Medulla oblongata (tissue), 1 donor: ENCODE measurements around the gene TYRP1.
"Not testable (repeated sequence)": the region's sequence is repeated elsewhere in the genome, so short reads cannot be mapped to it uniquely, and the experiment has no call there.

ENCODE experiments used
- DNase-seq: peaks from one replicate; pipeline ENCODE4 v3.0.0-alpha.2; 2015; ENCODE audit errors: extremely low spot score

Gene TYRP1, protein sequence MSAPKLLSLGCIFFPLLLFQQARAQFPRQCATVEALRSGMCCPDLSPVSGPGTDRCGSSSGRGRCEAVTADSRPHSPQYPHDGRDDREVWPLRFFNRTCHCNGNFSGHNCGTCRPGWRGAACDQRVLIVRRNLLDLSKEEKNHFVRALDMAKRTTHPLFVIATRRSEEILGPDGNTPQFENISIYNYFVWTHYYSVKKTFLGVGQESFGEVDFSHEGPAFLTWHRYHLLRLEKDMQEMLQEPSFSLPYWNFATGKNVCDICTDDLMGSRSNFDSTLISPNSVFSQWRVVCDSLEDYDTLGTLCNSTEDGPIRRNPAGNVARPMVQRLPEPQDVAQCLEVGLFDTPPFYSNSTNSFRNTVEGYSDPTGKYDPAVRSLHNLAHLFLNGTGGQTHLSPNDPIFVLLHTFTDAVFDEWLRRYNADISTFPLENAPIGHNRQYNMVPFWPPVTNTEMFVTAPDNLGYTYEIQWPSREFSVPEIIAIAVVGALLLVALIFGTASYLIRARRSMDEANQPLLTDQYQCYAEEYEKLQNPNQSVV

DNA sequence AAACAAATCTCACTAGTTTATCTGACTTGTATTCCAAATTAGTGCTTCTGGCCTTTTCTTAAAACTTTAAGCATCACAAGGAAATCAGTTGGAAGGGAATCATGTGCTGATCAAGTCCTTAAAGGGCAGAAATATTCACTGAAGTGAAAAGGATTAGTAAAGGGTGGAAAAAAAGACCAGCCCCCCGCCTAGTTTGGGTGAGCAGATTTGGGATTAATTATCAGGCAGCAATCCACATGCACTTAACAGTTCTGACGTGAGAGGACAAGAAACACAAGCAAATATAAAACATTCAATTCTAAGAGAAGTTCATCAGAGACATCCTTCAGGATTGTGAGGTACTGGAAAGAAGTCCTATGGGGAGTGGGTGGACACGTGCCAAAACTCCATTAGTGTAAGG, at the start of gene TYRP1:
TYRP1 (plus strand) TSS at position 245 of the 400 bp plus-strand sequence. CDS start 612 bp downstream, outside the sequence.
- DNase-seq = no peak

DNA sequence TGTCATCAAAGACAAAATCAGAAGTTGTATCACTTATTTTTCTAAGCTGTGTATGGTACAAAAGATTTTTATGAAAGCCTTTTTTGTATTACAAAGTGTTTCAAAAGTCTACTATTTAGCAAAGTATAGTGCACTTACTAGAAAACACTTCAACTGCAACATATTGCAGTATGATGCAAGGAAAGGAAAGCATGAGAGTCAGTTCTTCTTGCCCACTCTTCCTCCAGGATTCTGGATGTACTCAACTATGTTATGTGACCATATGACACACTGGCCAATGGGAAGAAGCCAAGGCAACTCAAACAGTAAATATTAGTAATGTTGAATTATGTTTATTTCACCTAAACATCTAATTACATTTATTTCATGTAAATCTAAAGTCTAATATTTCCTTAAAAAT, 49.5 kb upstream of the TYRP1 start:
- no peak for DNase-seq

DNA sequence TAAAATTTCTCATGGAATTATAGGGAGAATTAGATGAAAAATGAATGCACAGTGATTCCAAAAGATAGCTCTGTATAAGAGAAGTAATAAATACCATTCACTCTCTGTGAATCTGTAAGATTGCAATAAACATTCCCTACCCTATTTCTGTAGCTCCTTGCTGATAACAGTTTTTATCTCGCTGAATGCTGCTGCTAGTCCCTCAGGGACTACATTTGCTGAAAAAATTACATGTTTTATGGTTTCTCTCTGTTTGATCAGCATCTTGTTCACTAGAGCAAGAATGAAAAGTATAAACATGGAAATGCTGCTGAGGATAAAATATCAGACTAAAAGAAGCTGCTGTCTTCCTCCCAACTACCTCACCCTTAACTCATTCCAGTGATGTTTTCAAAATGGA, 44.3 kb upstream of the TYRP1 start:
- no peak for DNase-seq

DNA sequence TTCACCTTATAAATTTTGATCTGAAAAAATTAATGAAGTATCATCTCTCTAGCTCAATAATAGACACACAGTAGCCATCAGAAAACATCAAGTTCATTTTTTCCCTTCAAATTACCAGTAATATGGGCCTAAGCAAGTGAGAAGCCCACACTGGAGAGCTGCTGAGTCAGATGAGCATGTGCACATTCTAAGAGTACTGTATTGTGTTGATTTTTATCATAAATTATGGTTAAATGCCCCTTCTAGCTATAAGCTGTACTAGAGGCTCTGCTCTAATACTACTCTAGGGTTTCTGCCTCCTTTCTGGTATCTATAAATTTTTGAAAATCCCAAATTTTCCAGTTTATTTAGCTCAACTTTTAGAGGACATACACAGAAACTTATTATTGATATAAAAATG, 42.1 kb upstream of the TYRP1 start:
- DNase-seq = no peak

DNA sequence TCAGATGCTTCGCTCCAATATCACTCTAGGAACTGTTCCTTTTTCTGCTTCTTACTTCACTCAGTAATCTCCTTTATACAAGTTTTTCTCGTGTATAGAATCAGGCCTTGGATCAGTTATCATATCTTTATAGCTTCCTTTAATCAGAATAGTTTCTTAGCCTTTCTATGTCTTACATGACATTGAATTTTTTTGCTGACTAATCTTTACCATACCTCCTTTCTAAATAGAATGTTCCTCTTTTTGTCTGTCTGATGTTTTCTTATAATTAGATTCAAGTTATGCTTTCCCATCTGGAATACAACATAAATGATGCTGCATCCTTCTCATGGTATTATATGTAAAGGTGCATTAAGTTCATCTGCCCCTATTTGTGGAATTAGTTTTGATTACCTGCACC, 40.2 kb upstream of the TYRP1 start:
- DNase-seq = no peak

DNA sequence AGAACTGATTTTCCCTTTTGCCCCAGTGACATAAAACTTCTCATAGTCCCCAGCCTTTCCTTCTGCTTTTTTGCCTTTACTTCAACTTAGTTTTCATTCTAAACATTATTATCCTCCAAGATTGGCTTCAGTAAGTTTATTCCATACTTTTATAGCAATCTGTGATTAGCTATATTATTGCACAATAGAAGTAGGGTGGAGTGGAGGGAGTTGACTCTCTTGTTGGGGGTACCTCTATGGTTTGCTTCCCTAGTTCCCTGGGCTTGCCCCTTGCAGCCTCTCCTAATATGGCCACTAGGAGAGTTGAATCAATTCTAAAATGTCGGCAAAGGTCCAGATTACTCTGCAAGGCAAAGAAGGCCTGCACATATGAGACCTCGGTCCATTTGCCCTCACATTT, 36.4 kb upstream of the TYRP1 start:
- no peak for DNase-seq

DNA sequence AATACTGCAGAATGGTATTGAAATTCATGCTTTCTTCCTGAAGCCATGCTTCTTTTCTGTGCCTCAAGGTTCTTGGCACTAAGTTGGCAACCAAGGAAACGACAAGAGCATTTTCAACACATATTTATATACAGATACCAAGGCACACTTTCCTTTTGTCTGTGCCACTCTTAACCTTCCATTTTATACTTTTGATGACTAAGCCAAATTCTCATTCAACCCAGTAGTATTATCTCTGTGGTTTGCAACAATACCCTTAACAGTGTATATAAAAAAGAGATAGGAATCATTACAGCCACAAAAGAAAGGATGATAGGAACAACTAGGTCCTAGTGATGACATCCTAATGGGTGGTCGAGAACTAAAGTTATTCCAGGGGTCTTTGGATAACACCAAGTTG, 36.0 kb upstream of the TYRP1 start:
- no peak for DNase-seq

DNA sequence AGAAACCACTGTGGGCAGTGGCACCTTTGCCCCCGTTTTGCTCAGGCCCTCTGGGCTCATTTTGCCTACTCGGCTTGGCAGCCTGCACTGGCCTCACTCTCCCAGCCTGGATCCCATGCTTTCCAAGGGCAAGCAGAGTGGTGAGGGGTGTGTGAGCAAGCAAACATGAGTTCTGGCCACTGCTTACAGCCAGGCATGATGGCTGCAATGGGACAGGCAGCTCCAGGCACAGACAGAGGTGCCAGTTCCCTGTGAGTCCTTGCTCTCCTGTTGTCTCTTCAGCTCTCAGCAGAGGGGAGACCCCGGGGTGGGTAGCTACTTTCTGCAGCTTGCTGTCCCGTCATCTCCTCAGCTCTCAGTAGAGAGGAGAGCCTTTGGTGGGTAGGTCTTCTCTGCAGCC, 35.2 kb upstream of the TYRP1 start:
- no peak for DNase-seq

DNA sequence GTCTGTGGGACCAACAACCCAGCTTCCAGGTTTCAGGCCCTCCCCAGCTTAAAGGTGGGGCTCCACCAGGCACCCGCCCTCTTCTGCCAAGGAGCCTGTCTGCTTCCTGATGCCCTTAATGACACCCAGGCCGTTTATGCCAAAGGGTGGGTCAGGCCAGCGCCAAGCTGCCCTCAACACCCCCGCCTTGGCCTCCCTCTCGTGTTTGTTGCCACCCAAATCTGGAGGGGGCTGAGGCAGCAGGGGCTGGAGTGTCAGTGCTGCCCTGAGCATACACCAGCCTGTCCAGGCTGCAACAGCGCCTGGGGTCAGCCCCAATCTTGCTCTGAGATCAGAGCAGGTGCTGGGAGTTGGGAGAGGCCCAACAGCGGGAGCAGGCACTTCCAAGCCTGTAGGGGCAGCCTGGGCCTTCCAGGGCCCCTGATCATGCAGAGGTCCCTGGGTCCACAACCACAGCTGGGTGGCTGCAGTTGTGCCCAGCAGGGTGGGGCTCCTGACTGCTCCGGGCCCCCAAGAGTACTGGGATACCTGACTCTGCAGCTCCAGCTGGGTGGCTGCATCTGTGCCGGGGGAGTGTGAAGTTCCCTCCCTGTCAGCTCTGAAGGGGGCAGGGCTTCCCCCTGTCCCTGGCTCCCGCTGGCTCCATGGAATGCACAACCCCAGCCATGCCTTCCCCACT, 34.5 kb upstream of the TYRP1 start:
- no peak for DNase-seq

DNA sequence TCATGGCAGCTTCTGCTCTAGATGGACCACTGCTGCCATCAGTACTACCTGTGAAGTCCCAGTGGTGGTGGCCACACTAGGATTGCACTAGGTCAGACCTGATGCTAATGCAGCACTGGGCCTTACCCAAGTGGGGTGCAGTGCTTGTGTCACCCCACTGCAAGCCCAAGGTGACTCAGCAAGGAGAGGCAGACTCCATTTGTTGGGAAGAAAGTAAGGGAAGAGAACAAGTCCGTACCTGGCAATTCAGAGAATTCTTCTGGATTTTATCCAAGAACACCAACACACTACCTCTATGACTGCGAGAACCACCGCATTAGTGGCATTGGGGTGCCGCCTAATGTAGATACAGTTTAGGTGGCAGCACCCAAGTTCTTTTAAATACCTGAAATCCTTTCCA, 34.0 kb upstream of the TYRP1 start:
- DNase-seq = no peak

DNA sequence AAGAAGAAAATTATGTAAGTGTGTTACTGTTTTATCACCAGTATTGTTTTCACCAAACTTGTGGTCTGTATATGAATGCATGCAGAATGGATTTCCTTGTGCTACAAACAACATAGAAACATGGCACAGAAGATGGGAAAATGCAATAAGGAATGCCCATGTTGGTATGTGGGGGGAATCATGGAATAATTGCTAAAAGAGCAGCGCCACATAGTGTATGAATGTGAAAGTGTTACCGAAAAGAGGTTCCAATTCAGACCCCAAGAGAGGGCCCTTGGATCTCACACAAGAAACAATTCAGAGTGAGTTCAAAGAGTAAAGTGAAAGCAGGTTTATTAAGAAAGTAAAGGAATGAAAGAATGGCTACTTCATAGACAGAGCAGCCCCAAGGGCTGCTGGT, 26.4 kb upstream of the TYRP1 start:
- DNase-seq = no peak

DNA sequence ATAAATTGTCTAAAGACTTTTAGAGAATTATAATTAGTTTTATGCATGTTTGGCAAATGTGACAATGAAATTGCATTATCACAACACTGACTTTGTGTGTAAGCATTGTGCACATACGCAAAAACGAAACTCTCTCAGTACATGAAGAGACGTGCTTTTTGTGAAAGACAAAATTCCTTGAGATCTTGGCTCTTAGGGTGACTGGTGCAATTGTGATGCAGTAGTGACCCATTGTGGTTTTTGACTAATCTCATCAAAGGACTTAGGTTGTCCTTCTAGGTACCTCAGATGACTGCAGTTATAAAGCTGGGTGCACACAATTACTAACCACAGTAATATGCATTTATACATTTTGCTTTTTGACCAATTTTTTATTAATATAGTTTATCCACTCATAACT, 25.3 kb upstream of the TYRP1 start:
- no peak for DNase-seq

DNA sequence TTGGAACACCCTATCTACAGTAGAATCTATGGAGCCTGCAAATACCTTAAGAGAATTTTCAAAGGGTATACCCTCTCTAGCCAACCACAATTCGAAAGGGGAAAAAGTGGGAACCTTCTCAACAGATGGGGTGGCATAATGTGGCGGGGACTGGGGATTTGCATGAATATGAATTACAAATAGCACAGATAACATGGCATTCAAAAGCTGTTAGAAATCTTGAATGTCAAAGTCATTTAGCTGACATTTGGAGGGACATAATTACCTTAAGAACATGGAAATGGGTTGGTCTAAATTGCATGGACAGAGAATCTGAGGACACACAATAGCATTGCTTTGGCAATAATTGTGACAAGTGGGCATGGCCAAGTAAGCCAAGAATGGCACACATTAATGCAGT, 23.2 kb upstream of the TYRP1 start:
- no peak for DNase-seq

DNA sequence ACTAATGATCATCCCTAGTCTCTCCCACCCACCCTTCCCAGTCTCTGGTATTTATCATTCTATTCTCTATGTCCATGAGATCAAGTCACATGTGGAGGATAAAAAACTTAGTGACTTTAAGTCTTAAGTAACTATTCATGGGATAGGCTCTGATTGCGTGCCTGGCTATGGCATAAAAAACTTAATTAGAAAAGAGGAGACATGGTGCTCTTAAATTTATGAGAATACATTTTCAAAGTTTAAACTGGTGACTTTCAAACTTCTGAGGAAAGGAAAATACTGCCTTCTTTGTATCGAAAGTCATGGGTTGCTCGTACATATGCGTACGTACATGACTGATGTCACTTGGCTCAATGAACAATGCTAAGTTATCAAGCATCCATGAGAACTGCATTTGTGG, 18.2 kb upstream of the TYRP1 start:
- no peak for DNase-seq

DNA sequence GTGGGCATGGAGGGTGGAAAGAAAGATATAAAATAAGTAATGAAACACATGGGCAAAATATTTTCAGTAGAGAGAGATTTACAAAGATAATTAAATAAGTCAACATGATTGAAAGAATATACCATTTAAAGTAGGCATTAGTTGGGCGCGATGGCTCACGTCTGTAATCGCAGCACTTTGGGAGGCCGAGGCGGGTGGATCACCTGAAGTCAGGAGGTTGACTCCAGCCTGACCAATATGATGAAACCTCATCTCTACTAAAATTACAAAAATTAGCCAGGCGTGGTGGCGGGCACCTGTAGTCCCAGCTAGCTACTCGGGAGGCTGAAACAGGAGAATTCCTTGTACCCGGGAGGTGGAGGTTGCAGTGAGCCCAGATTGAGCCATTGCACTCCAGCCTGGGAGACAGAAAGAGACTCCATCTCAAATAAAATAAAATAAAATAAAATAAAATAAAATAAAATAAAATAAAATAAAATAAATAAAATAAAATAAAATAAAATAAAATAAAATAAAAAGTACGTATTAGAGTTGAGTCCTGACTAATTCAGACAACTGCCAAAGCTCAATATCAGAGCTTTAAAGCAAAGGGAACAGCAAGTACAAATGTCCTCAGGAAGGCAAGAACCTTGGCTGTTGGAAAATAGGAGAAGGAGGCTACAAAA, 15.6 kb upstream of the TYRP1 start:
- DNase-seq = not testable (repeated sequence)

DNA sequence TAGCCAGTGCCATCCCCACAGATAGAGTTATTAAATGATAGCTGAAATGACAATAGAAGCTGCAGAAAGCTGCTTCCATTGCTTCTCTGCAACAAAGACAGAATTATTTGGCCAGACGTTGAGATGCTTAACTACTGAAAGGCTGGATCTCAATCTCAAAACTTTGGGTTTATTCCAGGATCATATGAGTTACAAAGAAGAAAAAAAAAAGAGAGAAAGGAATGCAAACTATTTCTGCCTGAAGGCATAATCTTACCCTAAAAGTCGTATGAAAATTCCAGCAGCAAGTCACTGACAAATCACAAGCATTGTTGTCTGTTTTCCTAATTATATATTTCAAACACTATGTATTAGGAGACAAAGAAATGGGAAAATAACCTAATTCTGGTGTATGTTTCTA, 12.8 kb upstream of the TYRP1 start:
- DNase-seq = no peak

DNA sequence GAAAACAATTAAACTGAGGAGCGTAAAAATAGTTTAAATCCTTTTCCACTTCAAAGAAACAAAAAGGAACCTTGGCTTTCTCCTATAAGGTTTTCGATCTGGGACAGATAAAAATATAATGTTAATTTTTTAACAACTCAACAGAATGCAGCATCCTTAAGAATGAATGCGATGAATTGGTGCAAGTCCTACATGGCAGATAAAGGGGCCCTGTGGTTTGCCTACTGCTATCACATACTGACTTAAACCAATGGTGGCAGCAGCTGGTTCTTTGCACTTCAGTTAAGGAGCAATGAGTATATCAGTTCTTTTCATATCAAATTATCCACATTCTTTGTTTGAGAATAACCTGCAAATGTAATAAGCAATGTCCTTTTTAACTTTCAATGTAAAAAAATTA, 12.4 kb upstream of the TYRP1 start:
- no peak for DNase-seq

DNA sequence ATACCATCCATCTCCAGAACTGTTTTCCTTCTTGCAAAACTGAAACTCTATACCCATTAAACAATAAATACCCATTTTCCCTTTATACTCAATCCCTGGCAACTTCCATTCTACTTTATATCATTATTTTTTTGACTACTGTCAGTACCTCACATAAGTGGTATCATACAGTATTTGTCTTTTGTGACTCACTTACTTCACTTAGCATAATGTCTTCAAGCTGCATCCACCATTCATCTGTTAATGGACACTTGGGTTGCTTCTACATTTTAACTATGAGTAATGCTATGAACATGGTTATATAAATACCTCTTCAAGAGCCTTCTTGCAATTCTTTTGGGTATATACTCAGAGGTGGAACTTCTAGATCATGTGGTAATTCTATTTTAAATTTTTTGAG, 11.6 kb upstream of the TYRP1 start:
- no peak for DNase-seq

DNA sequence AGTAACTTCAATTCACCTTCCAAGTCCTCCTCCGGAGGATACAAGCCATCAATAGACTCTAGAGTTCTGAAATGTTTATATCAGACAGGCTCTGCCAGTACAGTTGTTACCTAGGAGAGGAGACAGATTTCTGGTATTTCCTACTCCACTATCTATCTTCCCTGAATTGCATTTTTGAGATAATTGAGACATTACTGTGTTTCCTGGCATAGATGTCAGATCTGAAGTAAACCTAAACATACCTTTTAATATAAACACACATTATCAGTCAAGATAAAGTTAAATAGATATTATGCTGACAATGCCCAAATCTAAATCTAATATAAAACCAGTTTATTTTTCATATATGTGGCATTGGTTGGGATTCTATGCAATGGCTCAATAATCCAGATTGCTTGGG, 8.2 kb upstream of the TYRP1 start:
- no peak for DNase-seq

DNA sequence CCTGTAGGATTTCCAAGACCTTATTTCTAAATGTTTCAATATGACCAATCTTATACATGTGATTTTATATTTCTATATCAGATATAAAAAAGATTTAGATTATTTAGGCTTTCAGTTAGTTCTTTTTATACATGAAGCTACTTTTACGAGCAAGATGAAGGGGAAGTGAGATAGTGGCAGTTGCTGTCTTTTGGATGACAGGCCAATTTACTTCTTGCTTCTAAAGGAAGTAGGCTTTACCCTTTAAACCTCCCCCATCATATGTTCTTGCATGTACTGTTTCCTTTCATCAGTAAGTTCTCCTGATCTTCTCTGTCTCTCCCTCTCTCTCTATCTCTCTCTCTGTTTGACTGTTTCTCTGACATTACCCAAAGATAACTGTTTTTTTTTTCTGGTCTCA, 4.0 kb upstream of the TYRP1 start:
- no peak for DNase-seq

DNA sequence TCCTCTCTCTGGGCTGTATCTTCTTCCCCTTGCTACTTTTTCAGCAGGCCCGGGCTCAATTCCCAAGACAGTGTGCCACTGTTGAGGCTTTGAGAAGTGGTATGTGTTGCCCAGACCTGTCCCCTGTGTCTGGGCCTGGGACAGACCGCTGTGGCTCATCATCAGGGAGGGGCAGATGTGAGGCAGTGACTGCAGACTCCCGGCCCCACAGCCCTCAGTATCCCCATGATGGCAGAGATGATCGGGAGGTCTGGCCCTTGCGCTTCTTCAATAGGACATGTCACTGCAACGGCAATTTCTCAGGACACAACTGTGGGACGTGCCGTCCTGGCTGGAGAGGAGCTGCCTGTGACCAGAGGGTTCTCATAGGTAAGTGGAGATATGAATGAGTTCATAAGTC, 828 bp downstream of the TYRP1 start:
- no peak for DNase-seq

DNA sequence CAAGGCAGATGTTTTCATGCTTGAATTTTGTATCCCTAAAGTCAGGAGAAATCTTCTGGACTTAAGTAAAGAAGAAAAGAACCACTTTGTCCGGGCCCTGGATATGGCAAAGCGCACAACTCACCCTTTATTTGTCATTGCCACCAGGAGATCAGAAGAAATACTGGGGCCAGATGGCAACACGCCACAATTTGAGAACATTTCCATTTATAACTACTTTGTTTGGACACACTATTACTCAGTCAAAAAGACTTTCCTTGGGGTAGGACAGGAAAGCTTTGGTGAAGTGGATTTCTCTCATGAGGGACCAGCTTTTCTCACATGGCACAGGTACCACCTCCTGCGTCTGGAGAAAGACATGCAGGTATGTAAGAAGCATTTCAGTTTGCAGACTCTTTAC, 2.3 kb downstream of the TYRP1 start:
- peak; percentile 12 for DNase-seq
